ENCODE results near the gene GRAMD4. TPM values are rescaled to one million over a fixed set of nuclear protein-coding genes. Genes with fewer than 3 reads are reported as not detected.

The GRAMD4 gene
- total and polyA plus RNA-seq, 2 experiments from 2014 or later, result 2.9 to 10.6 TPM

- Histone ChIP-seq H3K79me2 (ENCODE audit: insufficient read depth) (no peaks in the 10 kb centered on the region), H3K27me3 (replicated peaks; ENCODE audit: insufficient read depth) (no peaks in the 10 kb centered on the region), H3K9me3 (ENCODE audit: low read depth) (no peaks in the 10 kb centered on the region), H3K9me2 (ENCODE audit: insufficient read depth) (no peaks in the 10 kb centered on the region), H3K4me3 (no peak overlapping the region), H3K27ac (no peak overlapping the region), H3K36me3 (ENCODE audit: low read depth) (peaks cover 20% of the 10 kb centered on the region; the same call in 1 of the 2 replicates), H2AFZ (no peak overlapping the region), H3F3A (ENCODE audit: insufficient read depth) (no peaks in the 10 kb centered on the region), H4K20me1 (ENCODE audit: insufficient read depth) (no peaks in the 10 kb centered on the region), H3K4me1 (ENCODE audit: insufficient read depth) (no peaks in the 10 kb centered on the region), H3K9ac (no peak overlapping the region), H3K4me2 (ENCODE audit: unreplicated experiment) (no peak overlapping the region)
- no peak for DNase-seq
- TF ChIP-seq EZH2phosphoT487 (IDR thresholded peaks at IDR 0.05; ENCODE audit: insufficient read depth, low read depth) (no peak), EZH2 (IDR thresholded peaks at IDR 0.05; ENCODE audit: insufficient read depth, poor library complexity, severe bottlenecking) (no peak)
- WGBS, 2 experiments (ENCODE audit: low coverage in 1 of 2, low lambda C conversion rate in 2 of 2, missing lambda C conversion rate in 2 of 2), result 93% methylated on average over 33 of the region's 33 CpGs
- in situ Hi-C loops (cut with MboI), result no loop called here
Observed at GRCh38 chr22:46686221-46687047, 66.2 kb downstream of the GRAMD4 start.

GRCh38 chr22:46687048-46687444 lies 66.9 kb downstream of the GRAMD4 start:
- H3K4me1 ChIP-seq (ENCODE audit: insufficient read depth), result no peaks in the 10 kb centered on the region
- H3K36me3 ChIP-seq (ENCODE audit: low read depth), result peaks cover 20% of the 10 kb centered on the region; the same call in 1 of the 2 replicates
- no peaks in the 10 kb centered on the region for H3K79me2 ChIP-seq (ENCODE audit: insufficient read depth)
- no peaks in the 10 kb centered on the region for H3F3A ChIP-seq (ENCODE audit: insufficient read depth)
- H3K9me2 ChIP-seq (ENCODE audit: insufficient read depth), result no peaks in the 10 kb centered on the region
- H4K20me1 ChIP-seq (ENCODE audit: insufficient read depth), result no peaks in the 10 kb centered on the region
- no peak overlapping the region for H3K4me3 ChIP-seq
- TF ChIP-seq EZH2 (IDR thresholded peaks at IDR 0.05; ENCODE audit: insufficient read depth, poor library complexity, severe bottlenecking) (no peak), EZH2phosphoT487 (IDR thresholded peaks at IDR 0.05; ENCODE audit: insufficient read depth, low read depth) (no peak)
- in situ Hi-C loops (cut with MboI), result no loop called here
- no peaks in the 10 kb centered on the region for H3K9me3 ChIP-seq (ENCODE audit: low read depth)
- no peak overlapping the region for H3K4me2 ChIP-seq (ENCODE audit: unreplicated experiment)
- no peak overlapping the region for H3K27ac ChIP-seq
- H3K27me3 ChIP-seq (replicated peaks; ENCODE audit: insufficient read depth), result no peaks in the 10 kb centered on the region
- no peak overlapping the region for H2AFZ ChIP-seq
- 98 to 99% methylated on average over 14 to 15 of the region's 15 CpGs for WGBS, 2 experiments (ENCODE audit: low coverage in 1 of 2, low lambda C conversion rate in 2 of 2, missing lambda C conversion rate in 2 of 2)
- DNase-seq, result no peak
- H3K9ac ChIP-seq, result no peak overlapping the region

- Histone ChIP-seq H3K27me3 (replicated peaks; ENCODE audit: insufficient read depth) (no peaks in the 10 kb centered on the region), H2AFZ (no peak overlapping the region), H3K36me3 (ENCODE audit: low read depth) (peaks cover 20% of the 10 kb centered on the region; the same call in 1 of the 2 replicates), H3K4me2 (ENCODE audit: unreplicated experiment) (no peak overlapping the region), H3K4me3 (no peak overlapping the region), H3K79me2 (ENCODE audit: insufficient read depth) (no peaks in the 10 kb centered on the region), H4K20me1 (ENCODE audit: insufficient read depth) (no peaks in the 10 kb centered on the region), H3K9me2 (ENCODE audit: insufficient read depth) (no peaks in the 10 kb centered on the region), H3K4me1 (ENCODE audit: insufficient read depth) (no peaks in the 10 kb centered on the region), H3K9me3 (ENCODE audit: low read depth) (no peaks in the 10 kb centered on the region), H3K27ac (no peak overlapping the region), H3F3A (ENCODE audit: insufficient read depth) (no peaks in the 10 kb centered on the region), H3K9ac (no peak overlapping the region)
- DNase-seq, result no peak
- in situ Hi-C loops (cut with MboI), result no loop called here
- TF ChIP-seq EZH2 (IDR thresholded peaks at IDR 0.05; ENCODE audit: insufficient read depth, poor library complexity, severe bottlenecking), result no peak
- TF ChIP-seq EZH2phosphoT487 (IDR thresholded peaks at IDR 0.05; ENCODE audit: insufficient read depth, low read depth), result no peak
- WGBS, 2 experiments (ENCODE audit: low coverage in 1 of 2, low lambda C conversion rate in 2 of 2, missing lambda C conversion rate in 2 of 2), result 96% methylated on average over 15 of the region's 15 CpGs
Observed at GRCh38 chr22:46687460-46687859, 67.3 kb downstream of the GRAMD4 start.

- Histone ChIP-seq H3F3A (ENCODE audit: insufficient read depth) (no peaks in the 10 kb centered on the region), H3K79me2 (ENCODE audit: insufficient read depth) (no peaks in the 10 kb centered on the region), H3K4me2 (ENCODE audit: unreplicated experiment) (no peak overlapping the region), H3K27ac (no peak overlapping the region), H4K20me1 (ENCODE audit: insufficient read depth) (no peaks in the 10 kb centered on the region), H3K9me3 (ENCODE audit: low read depth) (no peaks in the 10 kb centered on the region), H3K36me3 (ENCODE audit: low read depth) (peaks cover 20% of the 10 kb centered on the region; the same call in 1 of the 2 replicates), H3K27me3 (replicated peaks; ENCODE audit: insufficient read depth) (no peaks in the 10 kb centered on the region), H3K4me3 (no peak overlapping the region), H3K4me1 (ENCODE audit: insufficient read depth) (no peaks in the 10 kb centered on the region), H2AFZ (no peak overlapping the region), H3K9ac (no peak overlapping the region), H3K9me2 (ENCODE audit: insufficient read depth) (no peaks in the 10 kb centered on the region)
- TF ChIP-seq EZH2 (IDR thresholded peaks at IDR 0.05; ENCODE audit: insufficient read depth, poor library complexity, severe bottlenecking), result no peak
- no peak for TF ChIP-seq EZH2phosphoT487 (IDR thresholded peaks at IDR 0.05; ENCODE audit: insufficient read depth, low read depth)
- no peak for DNase-seq
- WGBS, 2 experiments (ENCODE audit: low coverage in 1 of 2, low lambda C conversion rate in 2 of 2, missing lambda C conversion rate in 2 of 2), result 93 to 95% methylated on average over 6 to 11 of the region's 11 CpGs
- in situ Hi-C loops (cut with MboI), result no loop called here
Observed at GRCh38 chr22:46688949-46689348, 68.8 kb downstream of the GRAMD4 start.
